ENCODE results near the gene PABPN1L. TPM values are rescaled to one million over a fixed set of nuclear protein-coding genes. Genes with fewer than 3 reads are reported as not detected.

PABPN1L gene
- total and polyA plus RNA-seq, 10 of the 15 experiments (the other 5 are each of a cell fraction or from before 2014, with no cell fraction given), result not detected

- TF ChIP-seq BCL11A (IDR thresholded peaks at IDR 0.05; ENCODE audit: low read depth, low read length), result no peak
Measured at GRCh38 chr16:88855736-88856121, 10.7 kb downstream of the PABPN1L start (continued).

DNA sequence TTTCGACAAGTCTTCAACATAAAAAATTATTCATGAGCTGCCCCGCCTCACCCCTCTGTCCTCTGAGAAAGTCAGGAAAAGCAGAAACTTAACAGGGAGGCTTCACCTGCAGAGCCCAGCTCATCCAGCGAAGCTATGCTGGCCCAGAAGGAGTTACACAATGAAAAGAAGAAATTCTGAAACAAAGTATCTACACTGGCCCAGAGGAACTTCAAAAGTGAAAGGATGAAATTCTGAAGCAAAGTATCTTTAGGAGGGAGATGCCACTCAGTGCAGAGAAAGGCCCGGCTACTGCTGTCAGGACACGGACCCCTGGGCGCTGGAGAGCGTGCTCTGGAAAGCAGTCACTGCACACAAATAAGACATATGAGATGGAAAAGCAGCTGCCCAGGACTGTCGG is 11.3 kb downstream of the PABPN1L start:
- intact Hi-C loops (cut with micrococcal nuclease; ENCODE audit: unreplicated experiment) (loop anchor here (5.0 kb wide), 2 partner anchors 43 to 67 kb away; partner anchors contain the start of gene APRT), in situ Hi-C loops (cut with MboI) (no loop called here)
- Histone ChIP-seq H4K20me1 (ENCODE audit: control insufficient read depth, insufficient read depth) (0 out of 2 replicates have a peak, but pooled peaks cover 2% of the 10 kb centered on the region), H3K9me3 (replicated peaks; ENCODE audit: control insufficient read depth, insufficient read depth, low read length) (no peaks in the 10 kb centered on the region), H3K36me3 (ENCODE audit: control insufficient read depth in 2 of 2, insufficient read depth in 2 of 2, low read length in 1 of 2) (peaks cover 0 to 4% of the 10 kb centered on the region in 2 experiments; a peak in 1 of 4 replicates), H3K4me1 (ENCODE audit: control insufficient read depth, insufficient read depth, low read length) (peaks cover 23% of the 10 kb centered on the region), H3K79me2 (ENCODE audit: control insufficient read depth, insufficient read depth, low read length) (peaks cover 13% of the 10 kb centered on the region), H3K4me2 (ENCODE audit: control insufficient read depth, insufficient read depth) (no peak overlapping the region), H3K4me3 (peak overlapping the region; percentile 13; the same call in 1 of the 2 replicates), H3K27ac (ENCODE audit: control insufficient read depth, insufficient read depth) (no peak overlapping the region), H2AFZ (ENCODE audit: control insufficient read depth, low read depth, low read length) (no peak overlapping the region), H3K27me3 (replicated peaks in 1 of 2; ENCODE audit: control insufficient read depth in 2 of 2, insufficient read depth in 2 of 2, low read length in 1 of 2) (no peaks in the 10 kb centered on the region), H3K9ac (ENCODE audit: control insufficient read depth, insufficient read depth, low read length) (no peak overlapping the region)
- DNase-seq (ENCODE audit: low read depth, low spot score), result no peak
- no peak for ATAC-seq
- CTCF ChIA-PET, result interaction anchor here (1.1 kb wide), 1 partner anchor 9 kb away, joined by 3 read pairs; no protein-coding TSS in a partner anchor
- TF ChIP-seq NR2F1 (conservative IDR thresholded peaks at IDR 0.05), result no peak
- no peak for TF ChIP-seq ZSCAN29 (IDR thresholded peaks at IDR 0.05)
- no peak for TF ChIP-seq ASH2L (IDR thresholded peaks at IDR 0.05; ENCODE audit: borderline replicate concordance, low read depth)
- TF ChIP-seq, protein P1, sequence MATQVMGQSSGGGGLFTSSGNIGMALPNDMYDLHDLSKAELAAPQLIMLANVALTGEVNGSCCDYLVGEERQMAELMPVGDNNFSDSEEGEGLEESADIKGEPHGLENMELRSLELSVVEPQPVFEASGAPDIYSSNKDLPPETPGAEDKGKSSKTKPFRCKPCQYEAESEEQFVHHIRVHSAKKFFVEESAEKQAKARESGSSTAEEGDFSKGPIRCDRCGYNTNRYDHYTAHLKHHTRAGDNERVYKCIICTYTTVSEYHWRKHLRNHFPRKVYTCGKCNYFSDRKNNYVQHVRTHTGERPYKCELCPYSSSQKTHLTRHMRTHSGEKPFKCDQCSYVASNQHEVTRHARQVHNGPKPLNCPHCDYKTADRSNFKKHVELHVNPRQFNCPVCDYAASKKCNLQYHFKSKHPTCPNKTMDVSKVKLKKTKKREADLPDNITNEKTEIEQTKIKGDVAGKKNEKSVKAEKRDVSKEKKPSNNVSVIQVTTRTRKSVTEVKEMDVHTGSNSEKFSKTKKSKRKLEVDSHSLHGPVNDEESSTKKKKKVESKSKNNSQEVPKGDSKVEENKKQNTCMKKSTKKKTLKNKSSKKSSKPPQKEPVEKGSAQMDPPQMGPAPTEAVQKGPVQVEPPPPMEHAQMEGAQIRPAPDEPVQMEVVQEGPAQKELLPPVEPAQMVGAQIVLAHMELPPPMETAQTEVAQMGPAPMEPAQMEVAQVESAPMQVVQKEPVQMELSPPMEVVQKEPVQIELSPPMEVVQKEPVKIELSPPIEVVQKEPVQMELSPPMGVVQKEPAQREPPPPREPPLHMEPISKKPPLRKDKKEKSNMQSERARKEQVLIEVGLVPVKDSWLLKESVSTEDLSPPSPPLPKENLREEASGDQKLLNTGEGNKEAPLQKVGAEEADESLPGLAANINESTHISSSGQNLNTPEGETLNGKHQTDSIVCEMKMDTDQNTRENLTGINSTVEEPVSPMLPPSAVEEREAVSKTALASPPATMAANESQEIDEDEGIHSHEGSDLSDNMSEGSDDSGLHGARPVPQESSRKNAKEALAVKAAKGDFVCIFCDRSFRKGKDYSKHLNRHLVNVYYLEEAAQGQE (IDR thresholded peaks at IDR 0.05; ENCODE audit: low read depth, low read length), result no peak
- no peak for TF ChIP-seq SMC3 (IDR thresholded peaks at IDR 0.05; ENCODE audit: borderline replicate concordance, low read length)
- no peak for TF ChIP-seq EGR1 (IDR thresholded peaks at IDR 0.05; ENCODE audit: borderline replicate concordance in 1 of 2, low read depth in 2 of 2, low read length in 2 of 2)
- TF ChIP-seq ESRRA (IDR thresholded peaks at IDR 0.05; ENCODE audit: low read length), result no peak
- no peak for TF ChIP-seq IKZF1 (conservative IDR thresholded peaks at IDR 0.05)
- TF ChIP-seq, protein P2, sequence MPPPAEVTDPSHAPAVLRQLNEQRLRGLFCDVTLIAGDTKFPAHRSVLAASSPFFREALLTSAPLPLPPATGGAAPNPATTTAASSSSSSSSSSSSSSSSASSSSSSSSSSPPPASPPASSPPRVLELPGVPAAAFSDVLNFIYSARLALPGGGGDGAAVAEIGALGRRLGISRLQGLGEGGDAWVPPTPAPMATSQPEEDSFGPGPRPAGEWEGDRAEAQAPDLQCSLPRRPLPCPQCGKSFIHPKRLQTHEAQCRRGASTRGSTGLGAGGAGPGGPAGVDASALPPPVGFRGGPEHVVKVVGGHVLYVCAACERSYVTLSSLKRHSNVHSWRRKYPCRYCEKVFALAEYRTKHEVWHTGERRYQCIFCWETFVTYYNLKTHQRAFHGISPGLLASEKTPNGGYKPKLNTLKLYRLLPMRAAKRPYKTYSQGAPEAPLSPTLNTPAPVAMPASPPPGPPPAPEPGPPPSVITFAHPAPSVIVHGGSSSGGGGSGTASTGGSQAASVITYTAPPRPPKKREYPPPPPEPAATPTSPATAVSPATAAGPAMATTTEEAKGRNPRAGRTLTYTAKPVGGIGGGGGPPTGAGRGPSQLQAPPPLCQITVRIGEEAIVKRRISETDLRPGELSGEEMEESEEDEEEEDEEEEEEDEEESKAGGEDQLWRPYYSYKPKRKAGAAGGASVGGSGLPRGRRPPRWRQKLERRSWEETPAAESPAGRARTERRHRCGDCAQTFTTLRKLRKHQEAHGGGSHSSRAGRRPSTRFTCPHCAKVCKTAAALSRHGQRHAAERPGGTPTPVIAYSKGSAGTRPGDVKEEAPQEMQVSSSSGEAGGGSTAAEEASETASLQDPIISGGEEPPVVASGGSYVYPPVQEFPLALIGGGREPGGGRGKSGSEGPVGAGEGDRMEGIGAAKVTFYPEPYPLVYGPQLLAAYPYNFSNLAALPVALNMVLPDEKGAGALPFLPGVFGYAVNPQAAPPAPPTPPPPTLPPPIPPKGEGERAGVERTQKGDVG (CRISPR knock-in tag; IDR thresholded peaks at IDR 0.05), result no peak
- TF ChIP-seq, protein P3, sequence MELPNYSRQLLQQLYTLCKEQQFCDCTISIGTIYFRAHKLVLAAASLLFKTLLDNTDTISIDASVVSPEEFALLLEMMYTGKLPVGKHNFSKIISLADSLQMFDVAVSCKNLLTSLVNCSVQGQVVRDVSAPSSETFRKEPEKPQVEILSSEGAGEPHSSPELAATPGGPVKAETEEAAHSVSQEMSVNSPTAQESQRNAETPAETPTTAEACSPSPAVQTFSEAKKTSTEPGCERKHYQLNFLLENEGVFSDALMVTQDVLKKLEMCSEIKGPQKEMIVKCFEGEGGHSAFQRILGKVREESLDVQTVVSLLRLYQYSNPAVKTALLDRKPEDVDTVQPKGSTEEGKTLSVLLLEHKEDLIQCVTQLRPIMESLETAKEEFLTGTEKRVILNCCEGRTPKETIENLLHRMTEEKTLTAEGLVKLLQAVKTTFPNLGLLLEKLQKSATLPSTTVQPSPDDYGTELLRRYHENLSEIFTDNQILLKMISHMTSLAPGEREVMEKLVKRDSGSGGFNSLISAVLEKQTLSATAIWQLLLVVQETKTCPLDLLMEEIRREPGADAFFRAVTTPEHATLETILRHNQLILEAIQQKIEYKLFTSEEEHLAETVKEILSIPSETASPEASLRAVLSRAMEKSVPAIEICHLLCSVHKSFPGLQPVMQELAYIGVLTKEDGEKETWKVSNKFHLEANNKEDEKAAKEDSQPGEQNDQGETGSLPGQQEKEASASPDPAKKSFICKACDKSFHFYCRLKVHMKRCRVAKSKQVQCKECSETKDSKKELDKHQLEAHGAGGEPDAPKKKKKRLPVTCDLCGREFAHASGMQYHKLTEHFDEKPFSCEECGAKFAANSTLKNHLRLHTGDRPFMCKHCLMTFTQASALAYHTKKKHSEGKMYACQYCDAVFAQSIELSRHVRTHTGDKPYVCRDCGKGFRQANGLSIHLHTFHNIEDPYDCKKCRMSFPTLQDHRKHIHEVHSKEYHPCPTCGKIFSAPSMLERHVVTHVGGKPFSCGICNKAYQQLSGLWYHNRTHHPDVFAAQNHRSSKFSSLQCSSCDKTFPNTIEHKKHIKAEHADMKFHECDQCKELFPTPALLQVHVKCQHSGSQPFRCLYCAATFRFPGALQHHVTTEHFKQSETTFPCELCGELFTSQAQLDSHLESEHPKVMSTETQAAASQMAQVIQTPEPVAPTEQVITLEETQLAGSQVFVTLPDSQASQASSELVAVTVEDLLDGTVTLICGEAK (IDR thresholded peaks at IDR 0.05; ENCODE audit: borderline replicate concordance), result no peak
- WGBS (ENCODE audit: insufficient coverage, insufficient replicate concordance, low lambda C conversion rate, missing lambda C conversion rate), result 86% methylated on average over 8 of the region's 8 CpGs
- no TSS peak for BruUV-seq (replicated peaks)
- no peak for FAIRE-seq
- SMC1A ChIA-PET (ENCODE audit: uncharacterized antibody, unreplicated experiment), result interaction anchor here (0.8 kb wide), 1 partner anchor 9 kb away, joined by 3 read pairs; no protein-coding TSS in a partner anchor
- POLR2A ChIA-PET, result interaction anchor here (0.6 kb wide), 1 partner anchor 52 kb away, joined by 4 read pairs; no protein-coding TSS in a partner anchor
- RAD21 ChIA-PET (ENCODE audit: unreplicated experiment), result no interaction called here
